Calu3 (cell line): Measurements from ENCODE around the gene CHD5. TPM values are rescaled to one million over a fixed set of nuclear protein-coding genes. Genes with fewer than 3 reads are reported as not detected.
A peak's percentile ranks its signal among the peaks of the same experiment; 100 is the strongest.

Experiments
- BruUV-seq: library from RNA; stranded (reverse); fragments of 400-500 nt; replicated peaks from 2 replicates; lab custom pipeline; 2021; lab: Mats Ljungman, UMichigan
- CTCF ChIA-PET: fragments of 300-600 bp; sonication (Branson Sonifier 250); formaldehyde crosslinking; loops from one replicate; lab custom pipeline; 2022; ENCODE audit warnings: antibody characterized with exemption; lab: Charles Lee
- DNase-seq: peaks from one replicate; pipeline ENCODE4 v3.0.0; 2022
- H3K27ac Mint-ChIP-seq: one replicate; pipeline ENCODE4 v1.8.0; 2022; ENCODE audit warnings: mixed read lengths; ENCODE audit not compliant: unreplicated experiment
- H3K27me3 Mint-ChIP-seq: one replicate; pipeline ENCODE4 v1.8.0; 2022; ENCODE audit warnings: mixed read lengths; ENCODE audit not compliant: unreplicated experiment
- H3K36me3 Mint-ChIP-seq: one replicate; pipeline ENCODE4 v1.8.0; 2022; ENCODE audit warnings: mild to moderate bottlenecking, moderate library complexity, mixed read lengths; ENCODE audit not compliant: insufficient read depth, unreplicated experiment
- H3K4me1 Mint-ChIP-seq: one replicate; pipeline ENCODE4 v1.8.0; 2022; ENCODE audit warnings: mild to moderate bottlenecking, low read depth, mixed read lengths; ENCODE audit not compliant: unreplicated experiment
- H3K4me3 Mint-ChIP-seq: one replicate; pipeline ENCODE4 v1.8.0; 2022; ENCODE audit warnings: mild to moderate bottlenecking, low read depth, moderate library complexity, mixed read lengths; ENCODE audit not compliant: unreplicated experiment
- H3K9me3 Mint-ChIP-seq: one replicate; pipeline ENCODE4 v1.8.0; 2022; ENCODE audit warnings: low read depth, mixed read lengths; ENCODE audit not compliant: unreplicated experiment
- intact Hi-C: fragments of 100-400 bp; cut with micrococcal nuclease; formaldehyde crosslinking; loops from one replicate; pipeline ENCODE4 v1.10.0; 2022; ENCODE audit not compliant: unreplicated experiment
- total RNA-seq: library from RNA; stranded (reverse); gene quantifications from 2 replicates; pipeline ENCODE4 v1.2.3, GENCODE V29; 2022
- TF ChIP-seq, protein P1 (sequence below): fragments of 200-600 bp; IDR thresholded peaks from one replicate; pipeline ENCODE4 v1.8.0; 2022; ENCODE audit warnings: antibody characterized with exemption; ENCODE audit not compliant: unreplicated experiment

CHD5 gene
- total RNA-seq, 1 experiment from 2014 or later: 0.28 TPM

DNA sequence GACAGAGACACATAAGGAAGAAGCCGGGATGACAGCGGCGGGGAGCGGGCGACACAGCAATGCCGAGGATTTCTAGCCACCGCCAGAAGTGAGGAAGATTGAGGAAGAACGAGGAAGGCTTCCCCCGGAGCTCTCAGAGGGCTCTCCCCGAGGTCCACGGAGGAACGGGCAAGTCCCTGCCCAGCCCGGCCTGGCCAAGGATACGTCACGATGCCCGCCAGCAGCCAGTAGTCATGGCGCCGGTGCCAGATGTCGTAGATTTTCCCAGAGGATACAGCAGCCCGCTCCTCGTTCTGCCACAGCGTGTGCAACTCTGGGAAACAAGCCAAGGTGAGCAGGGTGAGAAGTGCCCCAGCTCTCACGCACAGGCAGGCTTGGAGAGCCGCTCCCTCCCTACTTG lies 68.5 kb downstream of the CHD5 start:
- H3K27me3 Mint-ChIP-seq: peaks cover 70% of the 10 kb centered on the region
- H3K36me3 Mint-ChIP-seq: no peaks in the 10 kb centered on the region
- no TSS peak for BruUV-seq
- H3K9me3 Mint-ChIP-seq: peaks cover 2% of the 10 kb centered on the region
- TF ChIP-seq, protein P1, sequence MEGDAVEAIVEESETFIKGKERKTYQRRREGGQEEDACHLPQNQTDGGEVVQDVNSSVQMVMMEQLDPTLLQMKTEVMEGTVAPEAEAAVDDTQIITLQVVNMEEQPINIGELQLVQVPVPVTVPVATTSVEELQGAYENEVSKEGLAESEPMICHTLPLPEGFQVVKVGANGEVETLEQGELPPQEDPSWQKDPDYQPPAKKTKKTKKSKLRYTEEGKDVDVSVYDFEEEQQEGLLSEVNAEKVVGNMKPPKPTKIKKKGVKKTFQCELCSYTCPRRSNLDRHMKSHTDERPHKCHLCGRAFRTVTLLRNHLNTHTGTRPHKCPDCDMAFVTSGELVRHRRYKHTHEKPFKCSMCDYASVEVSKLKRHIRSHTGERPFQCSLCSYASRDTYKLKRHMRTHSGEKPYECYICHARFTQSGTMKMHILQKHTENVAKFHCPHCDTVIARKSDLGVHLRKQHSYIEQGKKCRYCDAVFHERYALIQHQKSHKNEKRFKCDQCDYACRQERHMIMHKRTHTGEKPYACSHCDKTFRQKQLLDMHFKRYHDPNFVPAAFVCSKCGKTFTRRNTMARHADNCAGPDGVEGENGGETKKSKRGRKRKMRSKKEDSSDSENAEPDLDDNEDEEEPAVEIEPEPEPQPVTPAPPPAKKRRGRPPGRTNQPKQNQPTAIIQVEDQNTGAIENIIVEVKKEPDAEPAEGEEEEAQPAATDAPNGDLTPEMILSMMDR: no peak
- no peaks in the 10 kb centered on the region for H3K4me1 Mint-ChIP-seq
- H3K4me3 Mint-ChIP-seq: no peak overlapping the region
- CTCF ChIA-PET: no interaction called here
- DNase-seq: no peak
- no peak overlapping the region for H3K27ac Mint-ChIP-seq
- intact Hi-C loops: no loop called here

DNA sequence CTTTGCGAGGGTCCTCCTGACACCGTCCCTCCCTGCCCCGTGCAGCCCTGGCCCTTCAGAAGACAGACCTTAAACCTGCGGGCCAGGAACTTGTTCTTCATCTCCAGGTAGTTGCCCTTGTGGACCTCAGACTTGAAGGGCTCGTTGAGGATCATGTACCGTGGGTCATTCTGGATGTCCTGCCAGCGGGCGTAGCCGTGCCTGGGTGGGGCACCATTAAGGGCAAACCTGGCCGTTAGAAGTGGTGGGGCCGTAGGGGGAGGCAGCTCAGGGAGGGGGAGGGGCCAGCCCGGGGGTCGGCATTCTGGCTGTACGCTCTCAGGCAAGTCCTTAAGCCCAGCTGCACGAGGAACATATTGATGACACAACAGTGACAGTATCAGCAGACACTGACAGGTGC lies 69.8 kb downstream of the CHD5 start:
- no TSS peak for BruUV-seq
- H3K9me3 Mint-ChIP-seq: peaks cover 2% of the 10 kb centered on the region
- H3K4me1 Mint-ChIP-seq: no peaks in the 10 kb centered on the region
- DNase-seq: no peak
- H3K27ac Mint-ChIP-seq: no peak overlapping the region
- CTCF ChIA-PET: no interaction called here
- intact Hi-C loops: no loop called here
- peaks cover 70% of the 10 kb centered on the region for H3K27me3 Mint-ChIP-seq
- H3K4me3 Mint-ChIP-seq: no peak overlapping the region
- no peaks in the 10 kb centered on the region for H3K36me3 Mint-ChIP-seq
- TF ChIP-seq, protein P1: no peak

DNA sequence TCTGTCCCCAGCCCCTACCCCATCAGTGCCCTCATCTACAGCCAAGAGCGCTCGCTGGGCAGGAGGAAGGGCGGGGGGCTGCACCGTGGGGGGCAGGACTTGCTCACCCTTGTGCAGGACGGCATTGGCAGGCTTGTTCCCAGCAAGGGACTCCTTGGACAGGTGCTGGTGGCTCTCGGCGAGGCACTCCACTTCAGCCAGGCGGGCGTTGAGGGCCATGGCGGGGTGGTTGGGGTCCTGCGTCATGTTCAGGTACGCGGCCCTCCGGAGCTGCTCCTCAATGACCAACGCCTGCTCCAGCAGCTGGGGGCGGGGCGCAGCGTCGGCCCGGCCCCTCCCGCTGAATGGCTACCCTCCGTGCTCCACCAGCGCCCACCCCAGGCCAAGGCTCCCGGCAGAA lies 70.4 kb downstream of the CHD5 start:
- TF ChIP-seq, protein P1: no peak
- no peaks in the 10 kb centered on the region for H3K4me1 Mint-ChIP-seq
- no TSS peak for BruUV-seq
- no peaks in the 10 kb centered on the region for H3K36me3 Mint-ChIP-seq
- peaks cover 70% of the 10 kb centered on the region for H3K27me3 Mint-ChIP-seq
- H3K27ac Mint-ChIP-seq: no peak overlapping the region
- no peak for DNase-seq
- peaks cover 2% of the 10 kb centered on the region for H3K9me3 Mint-ChIP-seq
- intact Hi-C loops: loop anchor here (2.0 kb wide), 2 partner anchors 61 to 135 kb away; partner anchors contain the start of gene HES3
- CTCF ChIA-PET: no interaction called here
- H3K4me3 Mint-ChIP-seq: no peak overlapping the region

DNA sequence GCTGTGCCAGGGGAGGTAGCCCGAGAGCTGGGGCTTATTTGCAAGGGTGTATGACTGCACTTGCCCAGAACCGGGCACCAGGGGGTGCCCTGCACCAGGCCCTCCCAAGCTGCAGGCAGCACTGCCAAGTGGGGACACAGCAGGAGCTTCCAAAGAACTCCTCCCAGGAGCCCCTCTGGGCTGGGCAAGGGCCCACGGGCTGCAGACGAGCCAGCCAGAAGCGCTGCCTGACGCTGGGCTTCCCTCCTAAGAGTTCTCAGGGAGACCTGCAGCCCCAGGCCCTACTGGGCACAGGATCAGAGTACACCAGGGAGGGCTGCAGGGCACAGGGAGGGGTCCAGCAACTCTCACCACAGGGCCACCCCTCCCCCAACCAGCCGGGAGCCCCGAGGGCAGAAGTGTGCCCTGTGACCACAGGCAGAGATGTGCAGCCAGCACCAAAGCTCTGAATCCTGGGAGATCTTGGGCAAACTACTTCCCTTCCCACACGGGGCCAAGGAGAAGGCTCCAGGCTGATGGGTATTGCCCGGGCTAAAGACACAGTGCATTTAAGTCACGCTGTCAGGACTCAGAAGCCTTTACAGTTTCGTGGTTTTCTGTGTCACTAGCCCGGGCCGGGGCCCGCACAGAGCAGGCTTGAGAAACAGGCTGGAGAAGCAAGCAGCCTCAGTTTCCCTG lies 71.0 kb downstream of the CHD5 start:
- no peaks in the 10 kb centered on the region for H3K4me1 Mint-ChIP-seq
- peaks cover 70% of the 10 kb centered on the region for H3K27me3 Mint-ChIP-seq
- peak; percentile 66 for DNase-seq
- TF ChIP-seq, protein P1: no peak
- H3K36me3 Mint-ChIP-seq: no peaks in the 10 kb centered on the region
- BruUV-seq: no TSS peak
- CTCF ChIA-PET: interaction anchor here (0.7 to 1.1 kb wide), 3 partner anchors 63 to 136 kb away, joined by 5 to 18 read pairs (median 7); no protein-coding TSS in a partner anchor
- H3K4me3 Mint-ChIP-seq: no peak overlapping the region
- peaks cover 2% of the 10 kb centered on the region for H3K9me3 Mint-ChIP-seq
- intact Hi-C loops: loop anchor here (2.0 kb wide), 2 partner anchors 62 to 136 kb away; partner anchors contain the start of gene HES3
- H3K27ac Mint-ChIP-seq: no peak overlapping the region
